WTC11 (cell line): ENCODE data around the gene NCBP2. TPM values are rescaled to one million over a fixed set of nuclear protein-coding genes. Genes with fewer than 3 reads are reported as not detected.

Experiments used
- ATAC-seq: fragments of 200-7000 bp; cut with Tn5 transposase; 2 replicates; pipeline ENCODE4 v1.10.0; 2021; ENCODE audit warnings: mild to moderate bottlenecking, moderate library complexity
- CTCF ChIA-PET: fragments of 300-600 bp; sonication (Branson Sonifier 250); formaldehyde crosslinking; loops from one replicate; lab custom pipeline; 2021; ENCODE audit warnings: antibody characterized with exemption; lab: Charles Lee
- POLR2A ChIA-PET: fragments of 350-600 bp; sonication (Branson Sonifier 250); formaldehyde crosslinking; loops from one replicate; lab custom pipeline; 2021; ENCODE audit warnings: antibody characterized with exemption; lab: Charles Lee
- DNase-seq: peaks from one replicate; pipeline ENCODE4 v3.0.0; 2021; ENCODE audit warnings: low spot score
- H3K27ac Mint-ChIP-seq: 2 replicates; pipeline ENCODE4 v1.8.0; 2021; ENCODE audit warnings: mixed read lengths
- H3K27me3 Mint-ChIP-seq: 2 replicates; pipeline ENCODE4 v1.8.0; 2021; ENCODE audit warnings: low read depth, mild to moderate bottlenecking, moderate library complexity, mixed read lengths
- H3K36me3 Mint-ChIP-seq: 2 replicates; pipeline ENCODE4 v1.8.0; 2021; ENCODE audit warnings: mixed read lengths
- H3K4me1 Mint-ChIP-seq: 2 replicates; pipeline ENCODE4 v1.8.0; 2022; ENCODE audit warnings: mixed read lengths
- H3K4me3 Mint-ChIP-seq: 2 replicates; pipeline ENCODE4 v1.8.0; 2021; ENCODE audit warnings: mild to moderate bottlenecking, moderate library complexity, mixed read lengths
- H3K9me3 Mint-ChIP-seq: 2 replicates; pipeline ENCODE4 v1.8.0; 2021; ENCODE audit warnings: mixed read lengths
- ATF1 ChIP-seq: sonication (generic); formaldehyde crosslinking; IDR thresholded peaks from 2 replicates; pipeline ENCODE4 v1.8.1; 2023; ENCODE audit warnings: mild to moderate bottlenecking, moderate library complexity, missing genetic modification reagents
- CBFB ChIP-seq: sonication (generic); formaldehyde crosslinking; IDR thresholded peaks from 2 replicates; pipeline ENCODE4 v1.8.1; 2022; ENCODE audit warnings: mild to moderate bottlenecking, low read depth, missing genetic modification reagents
- CTCF ChIP-seq: fragments of 200-600 bp; IDR thresholded peaks from 2 replicates; pipeline ENCODE4 v1.8.0; 2022; ENCODE audit warnings: antibody characterized with exemption
- ETV6 ChIP-seq: sonication (generic); formaldehyde crosslinking; IDR thresholded peaks from 2 replicates; pipeline ENCODE4 v1.8.1; 2022; ENCODE audit warnings: mild to moderate bottlenecking, missing genetic modification reagents
- GTF2I ChIP-seq: fragments of 250-450 bp; sonication (Bioruptor Pico); conservative IDR thresholded peaks from 2 replicates; pipeline ENCODE4 v1.4.0; 2021; ENCODE audit warnings: mild to moderate bottlenecking
- IRF1 ChIP-seq: sonication (generic); formaldehyde crosslinking; IDR thresholded peaks from 2 replicates; pipeline ENCODE4 v1.8.0; 2023; ENCODE audit warnings: missing genetic modification reagents
- JUN ChIP-seq: sonication (generic); formaldehyde crosslinking; IDR thresholded peaks from 2 replicates; pipeline ENCODE4 v1.8.0; 2023; ENCODE audit warnings: mild to moderate bottlenecking, missing genetic modification reagents
- NFE2L1 ChIP-seq: sonication (generic); formaldehyde crosslinking; IDR thresholded peaks from 2 replicates; pipeline ENCODE4 v1.8.1; 2023; ENCODE audit warnings: missing genetic modification reagents
- PRRX2 ChIP-seq: fragments of 250-450 bp; sonication (Bioruptor Pico); IDR thresholded peaks from 2 replicates; pipeline ENCODE4 v1.8.0; 2021; ENCODE audit warnings: mild to moderate bottlenecking
- TEAD4 ChIP-seq: sonication (generic); formaldehyde crosslinking; IDR thresholded peaks from 2 replicates; pipeline ENCODE4 v1.8.0; 2022; ENCODE audit warnings: mild to moderate bottlenecking, missing genetic modification reagents
- ZNF396 ChIP-seq: fragments of 250-450 bp; sonication (Bioruptor Pico); IDR thresholded peaks from 2 replicates; pipeline ENCODE4 v1.8.0; 2021; ENCODE audit warnings: mild to moderate bottlenecking, moderate library complexity, borderline replicate concordance
- total RNA-seq: library from RNA; stranded (reverse); gene quantifications from 3 replicates; pipeline ENCODE4 v1.2.3, GENCODE V29; 2021
- TF ChIP-seq, protein P1 (sequence below): sonication (generic); formaldehyde crosslinking; IDR thresholded peaks from 2 replicates; pipeline ENCODE4 v1.8.0; 2023; ENCODE audit warnings: mild to moderate bottlenecking, missing genetic modification reagents
- TF ChIP-seq, protein P2 (sequence below): fragments of 250-450 bp; sonication (Bioruptor Pico); IDR thresholded peaks from 2 replicates; pipeline ENCODE4 v1.8.0; 2021; ENCODE audit warnings: mild to moderate bottlenecking
- TF ChIP-seq, protein P3 (sequence below): sonication (generic); formaldehyde crosslinking; IDR thresholded peaks from 2 replicates; pipeline ENCODE4 v1.8.0; 2023; ENCODE audit warnings: missing genetic modification reagents, mild to moderate bottlenecking, borderline replicate concordance
- TF ChIP-seq, protein P4 (sequence below): sonication (generic); formaldehyde crosslinking; IDR thresholded peaks from 2 replicates; pipeline ENCODE4 v1.8.1; 2022; ENCODE audit warnings: low read depth, mild to moderate bottlenecking, moderate library complexity, missing genetic modification reagents, borderline replicate concordance
- TF ChIP-seq, protein P5 (sequence below): sonication (generic); formaldehyde crosslinking; IDR thresholded peaks from 2 replicates; pipeline ENCODE4 v1.8.1; 2022; ENCODE audit warnings: mild to moderate bottlenecking, moderate library complexity, missing genetic modification reagents

The NCBP2 gene
- total RNA-seq, 1 experiment from 2014 or later, result 96.9 TPM

DNA sequence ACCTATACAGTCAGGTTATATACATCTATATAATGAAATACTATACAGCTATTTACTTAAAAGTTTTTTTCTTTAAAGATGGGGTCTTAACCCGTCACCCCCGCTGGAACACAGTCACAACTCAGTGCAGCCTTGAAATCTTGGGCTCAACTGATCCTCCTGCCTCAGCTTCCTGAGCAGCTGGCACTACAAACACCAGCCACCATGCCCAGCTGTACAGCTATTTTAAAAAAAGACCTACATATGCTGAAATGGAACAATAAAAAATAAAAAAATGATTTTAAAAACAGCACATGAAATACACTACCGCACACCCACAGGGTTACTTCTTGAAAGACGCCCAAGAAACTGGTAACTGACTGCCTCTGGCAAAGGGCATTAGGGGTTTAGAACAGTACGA lies 3.8 kb downstream of the NCBP2 start:
- TF ChIP-seq GTF2I (CRISPR knock-in tag) (no peak), IRF1 (CRISPR knock-in tag) (no peak), PRRX2 (CRISPR knock-in tag) (no peak), NFE2L1 (no peak), ZNF396 (no peak)
- TF ChIP-seq, protein P1, sequence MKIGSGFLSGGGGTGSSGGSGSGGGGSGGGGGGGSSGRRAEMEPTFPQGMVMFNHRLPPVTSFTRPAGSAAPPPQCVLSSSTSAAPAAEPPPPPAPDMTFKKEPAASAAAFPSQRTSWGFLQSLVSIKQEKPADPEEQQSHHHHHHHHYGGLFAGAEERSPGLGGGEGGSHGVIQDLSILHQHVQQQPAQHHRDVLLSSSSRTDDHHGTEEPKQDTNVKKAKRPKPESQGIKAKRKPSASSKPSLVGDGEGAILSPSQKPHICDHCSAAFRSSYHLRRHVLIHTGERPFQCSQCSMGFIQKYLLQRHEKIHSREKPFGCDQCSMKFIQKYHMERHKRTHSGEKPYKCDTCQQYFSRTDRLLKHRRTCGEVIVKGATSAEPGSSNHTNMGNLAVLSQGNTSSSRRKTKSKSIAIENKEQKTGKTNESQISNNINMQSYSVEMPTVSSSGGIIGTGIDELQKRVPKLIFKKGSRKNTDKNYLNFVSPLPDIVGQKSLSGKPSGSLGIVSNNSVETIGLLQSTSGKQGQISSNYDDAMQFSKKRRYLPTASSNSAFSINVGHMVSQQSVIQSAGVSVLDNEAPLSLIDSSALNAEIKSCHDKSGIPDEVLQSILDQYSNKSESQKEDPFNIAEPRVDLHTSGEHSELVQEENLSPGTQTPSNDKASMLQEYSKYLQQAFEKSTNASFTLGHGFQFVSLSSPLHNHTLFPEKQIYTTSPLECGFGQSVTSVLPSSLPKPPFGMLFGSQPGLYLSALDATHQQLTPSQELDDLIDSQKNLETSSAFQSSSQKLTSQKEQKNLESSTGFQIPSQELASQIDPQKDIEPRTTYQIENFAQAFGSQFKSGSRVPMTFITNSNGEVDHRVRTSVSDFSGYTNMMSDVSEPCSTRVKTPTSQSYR (CRISPR knock-in tag), result no peak
- TF ChIP-seq, protein P2, sequence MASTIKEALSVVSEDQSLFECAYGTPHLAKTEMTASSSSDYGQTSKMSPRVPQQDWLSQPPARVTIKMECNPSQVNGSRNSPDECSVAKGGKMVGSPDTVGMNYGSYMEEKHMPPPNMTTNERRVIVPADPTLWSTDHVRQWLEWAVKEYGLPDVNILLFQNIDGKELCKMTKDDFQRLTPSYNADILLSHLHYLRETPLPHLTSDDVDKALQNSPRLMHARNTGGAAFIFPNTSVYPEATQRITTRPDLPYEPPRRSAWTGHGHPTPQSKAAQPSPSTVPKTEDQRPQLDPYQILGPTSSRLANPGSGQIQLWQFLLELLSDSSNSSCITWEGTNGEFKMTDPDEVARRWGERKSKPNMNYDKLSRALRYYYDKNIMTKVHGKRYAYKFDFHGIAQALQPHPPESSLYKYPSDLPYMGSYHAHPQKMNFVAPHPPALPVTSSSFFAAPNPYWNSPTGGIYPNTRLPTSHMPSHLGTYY, result no peak
- TF ChIP-seq, protein P3, sequence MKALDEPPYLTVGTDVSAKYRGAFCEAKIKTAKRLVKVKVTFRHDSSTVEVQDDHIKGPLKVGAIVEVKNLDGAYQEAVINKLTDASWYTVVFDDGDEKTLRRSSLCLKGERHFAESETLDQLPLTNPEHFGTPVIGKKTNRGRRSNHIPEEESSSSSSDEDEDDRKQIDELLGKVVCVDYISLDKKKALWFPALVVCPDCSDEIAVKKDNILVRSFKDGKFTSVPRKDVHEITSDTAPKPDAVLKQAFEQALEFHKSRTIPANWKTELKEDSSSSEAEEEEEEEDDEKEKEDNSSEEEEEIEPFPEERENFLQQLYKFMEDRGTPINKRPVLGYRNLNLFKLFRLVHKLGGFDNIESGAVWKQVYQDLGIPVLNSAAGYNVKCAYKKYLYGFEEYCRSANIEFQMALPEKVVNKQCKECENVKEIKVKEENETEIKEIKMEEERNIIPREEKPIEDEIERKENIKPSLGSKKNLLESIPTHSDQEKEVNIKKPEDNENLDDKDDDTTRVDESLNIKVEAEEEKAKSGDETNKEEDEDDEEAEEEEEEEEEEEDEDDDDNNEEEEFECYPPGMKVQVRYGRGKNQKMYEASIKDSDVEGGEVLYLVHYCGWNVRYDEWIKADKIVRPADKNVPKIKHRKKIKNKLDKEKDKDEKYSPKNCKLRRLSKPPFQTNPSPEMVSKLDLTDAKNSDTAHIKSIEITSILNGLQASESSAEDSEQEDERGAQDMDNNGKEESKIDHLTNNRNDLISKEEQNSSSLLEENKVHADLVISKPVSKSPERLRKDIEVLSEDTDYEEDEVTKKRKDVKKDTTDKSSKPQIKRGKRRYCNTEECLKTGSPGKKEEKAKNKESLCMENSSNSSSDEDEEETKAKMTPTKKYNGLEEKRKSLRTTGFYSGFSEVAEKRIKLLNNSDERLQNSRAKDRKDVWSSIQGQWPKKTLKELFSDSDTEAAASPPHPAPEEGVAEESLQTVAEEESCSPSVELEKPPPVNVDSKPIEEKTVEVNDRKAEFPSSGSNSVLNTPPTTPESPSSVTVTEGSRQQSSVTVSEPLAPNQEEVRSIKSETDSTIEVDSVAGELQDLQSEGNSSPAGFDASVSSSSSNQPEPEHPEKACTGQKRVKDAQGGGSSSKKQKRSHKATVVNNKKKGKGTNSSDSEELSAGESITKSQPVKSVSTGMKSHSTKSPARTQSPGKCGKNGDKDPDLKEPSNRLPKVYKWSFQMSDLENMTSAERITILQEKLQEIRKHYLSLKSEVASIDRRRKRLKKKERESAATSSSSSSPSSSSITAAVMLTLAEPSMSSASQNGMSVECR, result no peak
- POLR2A ChIA-PET, result interaction anchor here (0.6 kb wide), 1 partner anchor 195 kb away, joined by 3 read pairs; no protein-coding TSS in a partner anchor
- no peak overlapping the region for H3K27ac Mint-ChIP-seq
- no peak for DNase-seq
- no peaks in the 10 kb centered on the region for H3K9me3 Mint-ChIP-seq
- H3K27me3 Mint-ChIP-seq, result no peaks in the 10 kb centered on the region
- no peak for ATAC-seq
- peaks cover 60% of the 10 kb centered on the region for H3K36me3 Mint-ChIP-seq
- H3K4me3 Mint-ChIP-seq, result no peak overlapping the region
- peaks cover 16% of the 10 kb centered on the region for H3K4me1 Mint-ChIP-seq
- CTCF ChIA-PET, result no interaction called here

DNA sequence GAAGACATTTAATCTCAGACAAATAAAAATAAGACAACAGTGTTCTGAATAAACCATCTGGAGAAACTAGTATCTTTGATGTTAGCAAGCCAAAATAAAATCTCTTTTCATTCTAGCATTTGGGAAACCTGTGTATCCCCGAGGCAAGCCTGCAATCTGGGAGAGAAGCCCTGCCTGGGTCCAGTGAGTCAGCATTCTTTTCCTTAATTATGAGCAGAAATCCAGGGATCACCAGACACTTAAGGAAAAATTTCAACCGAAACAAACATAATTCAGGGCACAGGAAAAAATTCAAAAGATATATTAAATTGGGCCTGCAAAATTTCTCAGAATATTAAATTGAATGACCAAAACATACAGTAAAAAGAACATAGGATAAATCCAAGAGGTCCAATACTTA lies 4.2 kb downstream of the NCBP2 start:
- peak overlapping the region; percentile 15; the same call in 1 of the 2 replicates for H3K27ac Mint-ChIP-seq
- CTCF ChIA-PET, result no interaction called here
- H3K36me3 Mint-ChIP-seq, result peaks cover 64% of the 10 kb centered on the region
- POLR2A ChIA-PET, result no interaction called here
- no peak overlapping the region for H3K4me3 Mint-ChIP-seq
- H3K4me1 Mint-ChIP-seq, result peaks cover 11% of the 10 kb centered on the region
- TF ChIP-seq CTCF (no peak), CBFB (CRISPR knock-in tag) (no peak), TEAD4 (no peak), ETV6 (CRISPR knock-in tag) (no peak), IRF1 (CRISPR knock-in tag) (no peak), ATF1 (CRISPR knock-in tag) (no peak), JUN (CRISPR knock-in tag) (no peak)
- TF ChIP-seq, protein P4, sequence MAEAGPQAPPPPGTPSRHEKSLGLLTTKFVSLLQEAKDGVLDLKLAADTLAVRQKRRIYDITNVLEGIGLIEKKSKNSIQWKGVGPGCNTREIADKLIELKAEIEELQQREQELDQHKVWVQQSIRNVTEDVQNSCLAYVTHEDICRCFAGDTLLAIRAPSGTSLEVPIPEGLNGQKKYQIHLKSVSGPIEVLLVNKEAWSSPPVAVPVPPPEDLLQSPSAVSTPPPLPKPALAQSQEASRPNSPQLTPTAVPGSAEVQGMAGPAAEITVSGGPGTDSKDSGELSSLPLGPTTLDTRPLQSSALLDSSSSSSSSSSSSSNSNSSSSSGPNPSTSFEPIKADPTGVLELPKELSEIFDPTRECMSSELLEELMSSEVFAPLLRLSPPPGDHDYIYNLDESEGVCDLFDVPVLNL (CRISPR knock-in tag), result no peak
- TF ChIP-seq, protein P5, sequence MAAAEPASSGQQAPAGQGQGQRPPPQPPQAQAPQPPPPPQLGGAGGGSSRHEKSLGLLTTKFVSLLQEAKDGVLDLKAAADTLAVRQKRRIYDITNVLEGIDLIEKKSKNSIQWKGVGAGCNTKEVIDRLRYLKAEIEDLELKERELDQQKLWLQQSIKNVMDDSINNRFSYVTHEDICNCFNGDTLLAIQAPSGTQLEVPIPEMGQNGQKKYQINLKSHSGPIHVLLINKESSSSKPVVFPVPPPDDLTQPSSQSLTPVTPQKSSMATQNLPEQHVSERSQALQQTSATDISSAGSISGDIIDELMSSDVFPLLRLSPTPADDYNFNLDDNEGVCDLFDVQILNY (CRISPR knock-in tag), result no peak
- TF ChIP-seq, all 79 proteins: peak for 0
- H3K27me3 Mint-ChIP-seq, result no peaks in the 10 kb centered on the region
- H3K9me3 Mint-ChIP-seq, result no peaks in the 10 kb centered on the region
- no peak for ATAC-seq
- no peak for DNase-seq
